Prostate gland (tissue), 2 donors: Measurements from ENCODE around the gene NEDD4L. TPM values are rescaled to one million over a fixed set of nuclear protein-coding genes. Genes with fewer than 3 reads are reported as not detected.

ENCODE experiments used
- DNase-seq: peaks from one replicate; pipeline ENCODE4 v3.0.0-alpha.2; 2019; ENCODE audit warnings: low spot score
- H3K27ac ChIP-seq, 2 donors: fragments of 200-600 bp; sonication (generic); 2 replicates each; pipeline ENCODE4 v1.5.1; 2017 to 2019
- H3K27me3 ChIP-seq: fragments of 200-600 bp; sonication (generic); replicated peaks from 2 replicates; pipeline ENCODE4 v1.5.1; 2019; ENCODE audit not compliant: insufficient read depth
- H3K36me3 ChIP-seq, 2 donors: fragments of 200-600 bp; sonication (generic); 1 replicate in 1 of 2; 2 replicates in 1 of 2; pipeline versions ENCODE4 v1.5.1 to v1.8.1; 2017 to 2019
- H3K4me1 ChIP-seq: fragments of 200-600 bp; sonication (generic); replicated peaks from 2 replicates; pipeline ENCODE4 v1.5.1; 2019
- H3K4me3 ChIP-seq, 2 donors: fragments of 200-600 bp; sonication (generic); 2 replicates each; pipeline ENCODE4 v1.5.1; 2017 to 2019
- H3K9me3 ChIP-seq: fragments of 200-600 bp; sonication (generic); 2 replicates; pipeline ENCODE4 v1.5.1; 2017
- POLR2A ChIP-seq: fragments of 450-650 bp; IDR thresholded peaks from one replicate; pipeline ENCODE4 v1.6.1; 2016; ENCODE audit warnings: antibody characterized with exemption, mild to moderate bottlenecking
- POLR2AphosphoS5 ChIP-seq: sonication (generic); formaldehyde crosslinking; IDR thresholded peaks from one replicate; pipeline ENCODE4 v1.6.1; 2017; ENCODE audit warnings: antibody characterized with exemption
- WGBS: methylation state at CpG from one replicate; pipeline ENCODE4 v1.1.5; 2018; 5-methylcytosine and 5-hydroxymethylcytosine counted together
- intact Hi-C: fragments of 100-400 bp; cut with DNase I; formaldehyde crosslinking; loops from one replicate; pipeline ENCODE4 v1.14.2; 2022
- total RNA-seq, 2 donors: library from RNA; depleted of rRNA; stranded (reverse); fragments of >200 nt; gene quantifications; one replicate each; pipeline ENCODE4 v1.1.0, GENCODE V29; 2016
- TF ChIP-seq, protein P1 (sequence below), 4 experiments: fragments of 200-600 bp in 2 of 4; fragments of 450-650 bp in 2 of 4; sonication (generic) in 2 of 4; IDR thresholded peaks; 1 replicate in 3 of 4; 2 replicates in 1 of 4; pipeline ENCODE4 v1.5.1; 2016 to 2019; ENCODE audit warnings: antibody characterized with exemption in 4 of 4, mild to moderate bottlenecking in 2 of 4, moderate library complexity in 2 of 4

NEDD4L gene
- total RNA-seq, 2 donors from 2014 or later, result 280 to 420 TPM

- Histone ChIP-seq H3K9me3 (no peaks in the 10 kb centered on the region), H3K27ac (peak overlapping the region; percentile 18 to 38), H3K27me3 (no peaks in the 10 kb centered on the region), H3K4me1 (peaks cover 2% of the 10 kb centered on the region), H3K4me3 (no peak overlapping the region), H3K36me3 (no peaks in the 10 kb centered on the region)
- DNase-seq, result no peak
- 56% methylated on average over 9 of the region's 9 CpGs for WGBS
- TF ChIP-seq POLR2A, result no peak
- TF ChIP-seq, protein P1, sequence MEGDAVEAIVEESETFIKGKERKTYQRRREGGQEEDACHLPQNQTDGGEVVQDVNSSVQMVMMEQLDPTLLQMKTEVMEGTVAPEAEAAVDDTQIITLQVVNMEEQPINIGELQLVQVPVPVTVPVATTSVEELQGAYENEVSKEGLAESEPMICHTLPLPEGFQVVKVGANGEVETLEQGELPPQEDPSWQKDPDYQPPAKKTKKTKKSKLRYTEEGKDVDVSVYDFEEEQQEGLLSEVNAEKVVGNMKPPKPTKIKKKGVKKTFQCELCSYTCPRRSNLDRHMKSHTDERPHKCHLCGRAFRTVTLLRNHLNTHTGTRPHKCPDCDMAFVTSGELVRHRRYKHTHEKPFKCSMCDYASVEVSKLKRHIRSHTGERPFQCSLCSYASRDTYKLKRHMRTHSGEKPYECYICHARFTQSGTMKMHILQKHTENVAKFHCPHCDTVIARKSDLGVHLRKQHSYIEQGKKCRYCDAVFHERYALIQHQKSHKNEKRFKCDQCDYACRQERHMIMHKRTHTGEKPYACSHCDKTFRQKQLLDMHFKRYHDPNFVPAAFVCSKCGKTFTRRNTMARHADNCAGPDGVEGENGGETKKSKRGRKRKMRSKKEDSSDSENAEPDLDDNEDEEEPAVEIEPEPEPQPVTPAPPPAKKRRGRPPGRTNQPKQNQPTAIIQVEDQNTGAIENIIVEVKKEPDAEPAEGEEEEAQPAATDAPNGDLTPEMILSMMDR (IDR thresholded peaks at IDR 0.05), result no peak
- no peak for TF ChIP-seq POLR2AphosphoS5
- intact Hi-C loops, result loop anchor here (10.0 kb wide), 1 partner anchor 426 kb away; no protein-coding TSS in a partner anchor
These were observed 295.1 kb downstream of the NEDD4L start for GRCh38 chr18:58338961-58339592.

DNA sequence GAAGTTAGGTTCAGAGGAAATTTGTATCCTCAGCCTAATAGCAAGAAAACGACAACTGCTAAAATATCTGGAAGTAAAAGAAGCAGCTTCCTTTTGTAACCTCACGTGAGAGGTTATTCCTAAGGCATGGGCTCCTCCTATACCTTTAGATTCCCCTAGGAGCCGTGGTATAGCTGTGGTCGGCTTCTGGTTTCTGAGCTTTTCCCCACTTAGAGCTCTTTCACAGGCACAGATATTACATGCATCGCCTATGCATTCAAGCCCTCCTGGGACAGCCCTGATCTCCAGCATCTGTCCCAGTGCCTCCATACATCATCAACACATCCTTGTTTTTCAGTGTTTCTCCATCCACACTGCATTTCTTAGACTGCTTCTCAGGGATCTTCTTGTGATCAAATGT lies 295.9 kb downstream of the NEDD4L start:
- intact Hi-C loops, result loop anchor here (10.0 kb wide), 2 partner anchors 155 to 425 kb away; no protein-coding TSS in a partner anchor
- 85% methylated on average over 5 of the region's 5 CpGs for WGBS

DNA sequence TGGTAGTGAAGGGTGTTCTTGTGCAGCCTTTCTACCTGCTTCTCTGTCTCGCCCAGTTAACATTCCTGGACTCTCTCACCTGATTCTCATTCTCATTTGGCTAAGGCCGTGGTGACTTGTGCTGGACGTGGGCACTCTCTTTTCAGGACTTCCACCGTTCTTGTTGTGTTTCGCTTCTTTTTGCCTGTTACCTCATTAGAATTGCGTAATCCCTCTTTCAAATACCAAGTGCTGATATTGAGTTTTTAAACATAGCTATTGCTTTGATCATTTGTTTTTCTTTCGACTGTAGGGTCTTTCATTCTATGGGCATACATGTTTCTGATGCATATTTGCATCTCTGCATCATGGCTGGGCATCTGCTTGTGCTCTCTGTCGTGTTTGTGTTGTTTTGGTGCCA lies 297.9 kb downstream of the NEDD4L start:
- Histone ChIP-seq H3K27ac (no peak overlapping the region), H3K4me3 (no peak overlapping the region), H3K27me3 (no peaks in the 10 kb centered on the region), H3K36me3 (no peaks in the 10 kb centered on the region), H3K9me3 (no peaks in the 10 kb centered on the region), H3K4me1 (peaks cover 7% of the 10 kb centered on the region)
- intact Hi-C loops, result loop anchor here (10.0 kb wide), 1 partner anchor 153 kb away; no protein-coding TSS in a partner anchor
- 85% methylated on average over 8 of the region's 8 CpGs for WGBS
- DNase-seq, result no peak
- TF ChIP-seq, protein P1 (IDR thresholded peaks at IDR 0.05), result no peak
- TF ChIP-seq POLR2A (no peak), POLR2AphosphoS5 (no peak)

More for the DNA sequence above, 295.9 kb downstream of the NEDD4L start:
- Histone ChIP-seq H3K27ac (no peak overlapping the region), H3K9me3 (no peaks in the 10 kb centered on the region), H3K36me3 (no peaks in the 10 kb centered on the region), H3K27me3 (no peaks in the 10 kb centered on the region), H3K4me3 (no peak overlapping the region), H3K4me1 (peaks cover 5% of the 10 kb centered on the region)
- TF ChIP-seq, protein P1 (IDR thresholded peaks at IDR 0.05), result no peak
- no peak for TF ChIP-seq POLR2A
- no peak for DNase-seq

DNA sequence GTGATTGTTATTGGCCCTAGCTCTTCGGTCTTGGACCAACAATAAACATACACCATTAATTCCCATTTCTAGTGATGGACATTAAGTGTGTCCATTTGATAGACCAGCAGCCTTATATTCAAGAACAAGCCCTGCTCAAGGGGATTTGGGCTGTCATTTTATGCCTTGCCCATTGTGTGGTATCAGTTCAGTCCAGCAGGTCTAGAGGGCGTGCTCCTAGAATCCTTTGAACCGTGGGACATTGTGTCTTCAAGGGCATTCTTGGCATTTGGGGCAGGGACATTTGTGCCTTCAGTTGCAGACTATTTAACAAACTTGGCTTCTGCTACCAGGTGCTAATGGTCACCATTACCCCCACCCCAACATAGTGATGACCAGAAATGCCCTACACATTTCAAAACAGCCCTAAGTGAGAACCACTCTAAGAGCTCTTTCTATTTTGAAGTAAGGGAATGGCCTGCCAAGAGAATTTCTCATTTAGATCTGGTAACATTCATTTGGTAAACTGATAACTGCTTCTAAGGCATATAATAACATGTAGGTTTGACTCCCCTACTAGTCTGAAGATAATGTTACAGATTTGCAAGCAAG lies 300.1 kb downstream of the NEDD4L start:
- Histone ChIP-seq H3K9me3 (no peaks in the 10 kb centered on the region), H3K4me1 (peaks cover 7% of the 10 kb centered on the region), H3K27me3 (no peaks in the 10 kb centered on the region), H3K36me3 (peaks cover 0 to under 1% of the 10 kb centered on the region in 2 donors), H3K27ac (no peak overlapping the region), H3K4me3 (no peak overlapping the region)
- WGBS, result 88% methylated on average over 3 of the region's 3 CpGs
- no peak for DNase-seq
- intact Hi-C loops, result loop anchor here (10.0 kb wide), 1 partner anchor 151 kb away; no protein-coding TSS in a partner anchor
- TF ChIP-seq POLR2AphosphoS5 (no peak), POLR2A (no peak)
- TF ChIP-seq, protein P1 (IDR thresholded peaks at IDR 0.05), result no peak
